ENCODE results near the gene JMJD1C. TPM values are rescaled to one million over a fixed set of nuclear protein-coding genes. Genes with fewer than 3 reads are reported as not detected.
A peak's percentile ranks its signal among the peaks of the same experiment; 100 is the strongest.

JMJD1C gene
- total and polyA plus RNA-seq, 2 donors (not counting 3 experiments of a cell fraction or from before 2014, with no cell fraction given) = 32.1 to 97.1 TPM

GRCh38 chr10:63314020-63314419 lies 151.8 kb downstream of the JMJD1C start:
- TF ChIP-seq EZH2 (IDR thresholded peaks at IDR 0.05; ENCODE audit: borderline replicate concordance, low read depth, low read length, severe bottlenecking) = no peak
- no peak for TF ChIP-seq POLR2AphosphoS5 (IDR thresholded peaks at IDR 0.05; ENCODE audit: insufficient read depth, low read depth, low read length)
- no peak for TF ChIP-seq MYC (IDR thresholded peaks at IDR 0.05; ENCODE audit: low read depth, low read length)
- no peak for TF ChIP-seq JUN (IDR thresholded peaks at IDR 0.05; ENCODE audit: borderline replicate concordance, insufficient read depth, insufficient read length, low read depth)
- TF ChIP-seq GATA2 (IDR thresholded peaks at IDR 0.05; ENCODE audit: insufficient read depth, insufficient read length, low read depth, low read length) = no peak
- TF ChIP-seq POLR2A (IDR thresholded peaks at IDR 0.05; ENCODE audit: low read depth, low read length) = no peak
- no peak for TF ChIP-seq FOS (IDR thresholded peaks at IDR 0.05; ENCODE audit: borderline replicate concordance, insufficient read depth, low read length)
- FAIRE-seq (no peak), DNase-seq (ENCODE audit: low read depth, low spot score) (no peak)
- Histone ChIP-seq H3K4me3 (replicated peaks in 1 of 3; ENCODE audit: insufficient read depth in 1 of 3, low read depth in 1 of 3, low read length in 3 of 3) (no peak overlapping the region), H3K4me1 (ENCODE audit: control insufficient read depth, extremely low read depth, insufficient read depth, low read length) (no peaks in the 10 kb centered on the region), H3K27ac (ENCODE audit: insufficient read depth, low read depth, low read length) (no peak overlapping the region), H2AFZ (ENCODE audit: low read depth, low read length) (no peak overlapping the region), H3K9ac (replicated peaks; ENCODE audit: extremely low read depth, insufficient read depth, low read length) (no peak overlapping the region), H3K36me3 (ENCODE audit: control insufficient read depth in 2 of 2, extremely low read depth in 1 of 2, insufficient read depth in 2 of 2, low read length in 2 of 2) (no peaks in the 10 kb centered on the region), H3K27me3 (ENCODE audit: control insufficient read depth in 2 of 2, insufficient read depth in 2 of 2, low read length in 2 of 2) (no peaks in the 10 kb centered on the region), H3K9me1 (replicated peaks; ENCODE audit: control insufficient read depth, extremely low read depth, insufficient read depth, low read length) (no peaks in the 10 kb centered on the region), H4K20me1 (replicated peaks; ENCODE audit: control insufficient read depth, extremely low read depth, insufficient read depth, low read length) (no peaks in the 10 kb centered on the region), H3K79me2 (ENCODE audit: control insufficient read depth, insufficient read depth, low read length) (peaks cover 2% of the 10 kb centered on the region), H3K9me3 (replicated peaks; ENCODE audit: control insufficient read depth, insufficient read depth, low read length) (no peaks in the 10 kb centered on the region), H3K4me2 (ENCODE audit: insufficient read depth, low read length) (no peak overlapping the region)
- ChIA-PET POLR2A (no interaction called here), CTCF (no interaction called here)
- dilution Hi-C loops (cut with MboI; ENCODE audit: extremely low pct_ligation_motif_present, low sequenced_read_pairs) = no loop called here
- BruUV-seq (replicated peaks) = no TSS peak
- intact Hi-C loops (cut with micrococcal nuclease) = no loop called here

GRCh38 chr10:63313066-63313717 lies 152.6 kb downstream of the JMJD1C start:
- H3K4me3 ChIP-seq (replicated peaks in 1 of 3; ENCODE audit: insufficient read depth in 1 of 3, low read depth in 1 of 3, low read length in 3 of 3) = no peak overlapping the region
- TSS peak; percentile 2 for BruUV-seq (replicated peaks)
- H3K9me3 ChIP-seq (replicated peaks; ENCODE audit: control insufficient read depth, insufficient read depth, low read length) = no peaks in the 10 kb centered on the region
- H4K20me1 ChIP-seq (replicated peaks; ENCODE audit: control insufficient read depth, extremely low read depth, insufficient read depth, low read length) = no peaks in the 10 kb centered on the region
- intact Hi-C loops (cut with micrococcal nuclease) = no loop called here
- ChIA-PET CTCF (no interaction called here), POLR2A (no interaction called here)
- no peaks in the 10 kb centered on the region for H3K27me3 ChIP-seq (ENCODE audit: control insufficient read depth in 2 of 2, insufficient read depth in 2 of 2, low read length in 2 of 2)
- H2AFZ ChIP-seq (ENCODE audit: low read depth, low read length) = no peak overlapping the region
- no peaks in the 10 kb centered on the region for H3K4me1 ChIP-seq (ENCODE audit: control insufficient read depth, extremely low read depth, insufficient read depth, low read length)
- FAIRE-seq = no peak
- no peaks in the 10 kb centered on the region for H3K36me3 ChIP-seq (ENCODE audit: control insufficient read depth in 2 of 2, extremely low read depth in 1 of 2, insufficient read depth in 2 of 2, low read length in 2 of 2)
- H3K9ac ChIP-seq (replicated peaks; ENCODE audit: extremely low read depth, insufficient read depth, low read length) = no peak overlapping the region
- no peaks in the 10 kb centered on the region for H3K9me1 ChIP-seq (replicated peaks; ENCODE audit: control insufficient read depth, extremely low read depth, insufficient read depth, low read length)
- no peak overlapping the region for H3K27ac ChIP-seq (ENCODE audit: insufficient read depth, low read depth, low read length)
- peaks cover 6% of the 10 kb centered on the region for H3K79me2 ChIP-seq (ENCODE audit: control insufficient read depth, insufficient read depth, low read length)
- DNase-seq (ENCODE audit: low read depth, low spot score) = no peak
- no peak for TF ChIP-seq FOS (IDR thresholded peaks at IDR 0.05; ENCODE audit: borderline replicate concordance, insufficient read depth, low read length)
- no peak for TF ChIP-seq MYC (IDR thresholded peaks at IDR 0.05; ENCODE audit: low read depth, low read length)
- no peak for TF ChIP-seq MAX (IDR thresholded peaks at IDR 0.05; ENCODE audit: insufficient read depth, insufficient read length)
- no peak overlapping the region for H3K4me2 ChIP-seq (ENCODE audit: insufficient read depth, low read length)
- dilution Hi-C loops (cut with MboI; ENCODE audit: extremely low pct_ligation_motif_present, low sequenced_read_pairs) = no loop called here

All from endothelial cell of umbilical vein (primary cell).